HepG2 (cell line): ENCODE measurements around the gene HEPN1. TPM values are rescaled to one million over a fixed set of nuclear protein-coding genes. Genes with fewer than 3 reads are reported as not detected.

Source experiments
- ATAC-seq: fragments of 200-7000 bp; cut with Tn5 transposase; 3 replicates; pipeline ENCODE4 v1.9.1; 2020; ENCODE audit warnings: mild to moderate bottlenecking, moderate library complexity
- BruUV-seq: library from RNA; stranded (reverse); fragments of 400-500 nt; replicated peaks from 2 replicates; lab custom pipeline; 2021; lab: Mats Ljungman, UMichigan
- CTCF ChIA-PET: fragments of 300-600 bp; formaldehyde crosslinking; extraction: SDS; loops from one replicate; lab custom pipeline; 2021; ENCODE audit warnings: low total read pairs, inconsistent platforms, low intra/inter-chr PET ratio; lab: Yijun Ruan, JAX
- POLR2A ChIA-PET: fragments of 350-600 bp; sonication (Branson Sonifier 250); formaldehyde crosslinking; loops from one replicate; lab custom pipeline; 2020; ENCODE audit warnings: antibody characterized with exemption, inconsistent platforms; lab: Yijun Ruan, JAX
- DNase-seq: peaks from one replicate; pipeline ENCODE4 v3.0.0-alpha.2; 2015; ENCODE audit warnings: low spot score
- FAIRE-seq: peaks from 3 replicates; lab custom pipeline; 2011; peaks lifted over from hg19 to GRCh38; lab: Jason Lieb, UNC
- H2AFZ ChIP-seq: one replicate; pipeline ENCODE4 v1.6.1; 2011; ENCODE audit warnings: low read length, inconsistent platforms
- H3K27ac ChIP-seq: fragments of 300-600 bp; 3 replicates; pipeline ENCODE4 v1.8.0; 2011; ENCODE audit warnings: mixed run types, mild to moderate bottlenecking, mixed read lengths, low read length, inconsistent platforms; ENCODE audit not compliant: insufficient read depth; ENCODE audit errors: extremely low read length
- H3K27me3 ChIP-seq, 2 experiments: fragments of 200-600 bp in 1 of 2; 2 replicates in 1 of 2; 3 replicates in 1 of 2; pipeline versions ENCODE4 v1.6.0 to v1.8.0; 2011; ENCODE audit warnings: low read length in 2 of 2, mild to moderate bottlenecking in 2 of 2, moderate library complexity in 2 of 2, inconsistent platforms in 1 of 2; ENCODE audit not compliant: insufficient read depth in 2 of 2, control insufficient read depth in 1 of 2
- H3K36me3 ChIP-seq, 2 experiments: fragments of 200-600 bp in 1 of 2; replicated peaks in 1 of 2; 2 replicates in 1 of 2; 3 replicates in 1 of 2; pipeline versions ENCODE4 v1.5.1 to v1.8.0; 2011; ENCODE audit warnings: low read length in 2 of 2, inconsistent platforms in 1 of 2; ENCODE audit not compliant: insufficient read depth in 2 of 2, control insufficient read depth in 1 of 2
- H3K4me1 ChIP-seq: 2 replicates; pipeline ENCODE4 v1.5.1; 2012; ENCODE audit warnings: low read length, inconsistent platforms; ENCODE audit not compliant: insufficient read depth
- H3K4me2 ChIP-seq: 2 replicates; pipeline ENCODE4 v1.6.0; 2011; ENCODE audit warnings: low read depth, low read length, inconsistent platforms
- H3K4me3 ChIP-seq, 3 experiments: fragments of 200-600 bp in 1 of 3; sonication (generic), shearing (Covaris generic) in 1 of 3; replicated peaks in 1 of 3; 2 replicates each; pipeline ENCODE4 v1.5.1; 2011 to 2016; ENCODE audit warnings: low read length in 3 of 3, inconsistent platforms in 2 of 3, low read depth in 2 of 3, mild to moderate bottlenecking in 2 of 3, control low read depth in 1 of 3, mixed read lengths in 1 of 3; ENCODE audit not compliant: insufficient read depth in 1 of 3
- H3K79me2 ChIP-seq: one replicate; pipeline ENCODE4 v1.6.1; 2011; ENCODE audit warnings: low read length, inconsistent platforms; ENCODE audit not compliant: insufficient read depth
- H3K9ac ChIP-seq: 2 replicates; pipeline ENCODE4 v1.6.0; 2011; ENCODE audit warnings: mild to moderate bottlenecking, low read depth, low read length, inconsistent platforms; ENCODE audit not compliant: insufficient read depth
- H3K9me3 ChIP-seq: 2 replicates; pipeline ENCODE4 v1.5.1; 2012; ENCODE audit warnings: mild to moderate bottlenecking, low read length
- H4K20me1 ChIP-seq: 2 replicates; pipeline ENCODE4 v1.6.0; 2011; ENCODE audit warnings: inconsistent platforms, mild to moderate bottlenecking, low read length, moderate library complexity; ENCODE audit not compliant: insufficient read depth
- ATF7 ChIP-seq, 2 experiments: fragments of 450-650 bp in 1 of 2; sonication (generic) in 1 of 2; formaldehyde crosslinking in 1 of 2; IDR thresholded peaks; 2 replicates each; pipeline versions ENCODE4 v1.4.0 to v1.6.1; 2016 to 2020; ENCODE audit warnings: antibody characterized with exemption in 1 of 2, mild to moderate bottlenecking in 1 of 2, missing genetic modification reagents in 1 of 2
- DPF2 ChIP-seq: sonication (generic); formaldehyde crosslinking; IDR thresholded peaks from 2 replicates; pipeline ENCODE4 v1.4.0; 2020; ENCODE audit warnings: mild to moderate bottlenecking, low read depth, missing genetic modification reagents, borderline replicate concordance
- JDP2 ChIP-seq: sonication (generic); formaldehyde crosslinking; IDR thresholded peaks from 2 replicates; pipeline ENCODE4 v1.8.1; 2022; ENCODE audit warnings: missing genetic modification reagents, borderline replicate concordance
- KLF15 ChIP-seq: sonication (generic); formaldehyde crosslinking; IDR thresholded peaks from 2 replicates; pipeline ENCODE4 v1.8.1; 2023; ENCODE audit warnings: borderline replicate concordance, mild to moderate bottlenecking, inconsistent platforms, missing genetic modification reagents, mixed read lengths
- SKI ChIP-seq: fragments of 450-650 bp; IDR thresholded peaks from one replicate; pipeline ENCODE4 v1.6.1; 2018; ENCODE audit warnings: mild to moderate bottlenecking; ENCODE audit not compliant: partially characterized antibody
- SP140L ChIP-seq: sonication (generic); formaldehyde crosslinking; IDR thresholded peaks from 2 replicates; pipeline ENCODE4 v1.4.0; 2020; ENCODE audit warnings: missing genetic modification reagents, borderline replicate concordance
- TAF1 ChIP-seq: sonication (generic); formaldehyde crosslinking; IDR thresholded peaks from 2 replicates; pipeline ENCODE4 v1.4.0; 2020; ENCODE audit warnings: missing genetic modification reagents
- THAP11 ChIP-seq: IDR thresholded peaks from 2 replicates; pipeline ENCODE4 v1.6.1; 2016; ENCODE audit warnings: missing biosample characterization, missing genetic modification reagents
- ZNF20 ChIP-seq: sonication (generic); formaldehyde crosslinking; IDR thresholded peaks from 2 replicates; pipeline ENCODE4 v1.4.0; 2020; ENCODE audit warnings: mild to moderate bottlenecking, moderate library complexity, missing genetic modification reagents
- ZNF230 ChIP-seq: sonication (generic); formaldehyde crosslinking; IDR thresholded peaks from 2 replicates; pipeline ENCODE4 v1.4.0; 2020; ENCODE audit warnings: mild to moderate bottlenecking, missing genetic modification reagents
- ZNF569 ChIP-seq: sonication (generic); formaldehyde crosslinking; IDR thresholded peaks from 2 replicates; pipeline ENCODE4 v1.5.0; 2020; ENCODE audit warnings: mild to moderate bottlenecking, missing genetic modification reagents, moderate library complexity, borderline replicate concordance
- WGBS: methylation state at CpG from one replicate; pipeline ENCODE4 v1.1.6; 2017; ENCODE audit warnings: low lambda C conversion rate; 5-methylcytosine and 5-hydroxymethylcytosine counted together
- in situ Hi-C: cut with HindIII; loops from 2 replicates; pipeline ENCODE4 v1.10.0; 2017; ENCODE audit warnings: low pct_unique_long_range_greater_than_20kb; ENCODE audit not compliant: extremely low pct_ligation_motif_present
- intact Hi-C: fragments of 100-400 bp; cut with micrococcal nuclease; formaldehyde crosslinking; loops from one replicate; pipeline ENCODE4 v1.10.0; 2022; ENCODE audit not compliant: unreplicated experiment
- polyA plus RNA-seq, 8 experiments: library from polyadenylated mRNA; depleted of rRNA in 3 of 8; stranded (reverse) in 7 of 8; unstranded in 1 of 8; fragments of >200 nt; fragmentation: Illumina TruSeq in 4 of 8; extraction: Trizol in 4 of 8; gene quantifications; 2 replicates each; pipeline versions ENCODE4 v1.2.1 to v1.2.3, GENCODE V29; 2011 to 2016; ENCODE audit warnings: low read depth in 4 of 8, missing spikeins in 1 of 8, mixed read lengths in 1 of 8; ENCODE audit not compliant: insufficient read depth in 1 of 8
- total RNA-seq, 5 experiments: library from RNA; depleted of rRNA; stranded (reverse); fragments of >200 nt; fragmentation: Illumina TruSeq; extraction: Trizol; gene quantifications; 2 replicates each; pipeline ENCODE4 v1.2.3, GENCODE V29; 2016; ENCODE audit warnings: low read depth in 1 of 5
- TF ChIP-seq, protein P1 (sequence below): sonication (generic); formaldehyde crosslinking; IDR thresholded peaks from 2 replicates; pipeline ENCODE4 v1.4.0; 2020; ENCODE audit warnings: missing genetic modification reagents
- TF ChIP-seq, protein P2 (sequence below): IDR thresholded peaks from 2 replicates; pipeline ENCODE4 v1.6.1; 2016; ENCODE audit warnings: control low read depth
- TF ChIP-seq, protein P3 (sequence below): sonication (generic); formaldehyde crosslinking; IDR thresholded peaks from 2 replicates; pipeline ENCODE4 v1.5.0; 2020; ENCODE audit warnings: mild to moderate bottlenecking, missing genetic modification reagents

The HEPN1 gene
- total and polyA plus RNA-seq, 2 of the 13 experiments (the other 11 are each of a cell fraction or from before 2014, with no cell fraction given): not detected

DNA sequence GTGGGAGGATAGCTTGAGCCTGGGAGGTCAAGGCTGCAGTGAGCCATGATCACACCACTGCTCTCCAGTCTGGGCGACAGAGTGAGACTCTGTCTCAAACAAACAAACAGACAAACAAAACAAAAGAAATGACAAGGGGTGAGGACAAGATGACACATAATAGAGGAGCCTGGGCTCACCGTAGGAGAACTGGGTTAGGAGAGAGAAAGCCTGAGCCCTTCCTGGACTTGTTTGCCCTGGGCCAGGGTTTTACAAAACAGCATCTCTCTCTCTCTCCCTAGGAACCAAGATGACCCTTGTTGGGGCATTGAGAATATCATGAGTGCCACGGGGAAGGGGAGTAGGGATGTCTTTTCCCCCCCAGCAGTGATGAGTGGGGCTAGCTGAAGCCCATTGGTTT lies 38.1 kb upstream of the HEPN1 start:
- no peak overlapping the region for H3K4me2 ChIP-seq
- H2AFZ ChIP-seq: no peak overlapping the region
- H3K9me3 ChIP-seq: no peaks in the 10 kb centered on the region
- H3K27me3 ChIP-seq: peaks cover 0 to 32% of the 10 kb centered on the region in 2 experiments; a peak in 4 of 5 replicates
- no peak overlapping the region for H3K9ac ChIP-seq
- H3K79me2 ChIP-seq: no peaks in the 10 kb centered on the region
- in situ Hi-C loops: no loop called here
- TF ChIP-seq, protein P1, sequence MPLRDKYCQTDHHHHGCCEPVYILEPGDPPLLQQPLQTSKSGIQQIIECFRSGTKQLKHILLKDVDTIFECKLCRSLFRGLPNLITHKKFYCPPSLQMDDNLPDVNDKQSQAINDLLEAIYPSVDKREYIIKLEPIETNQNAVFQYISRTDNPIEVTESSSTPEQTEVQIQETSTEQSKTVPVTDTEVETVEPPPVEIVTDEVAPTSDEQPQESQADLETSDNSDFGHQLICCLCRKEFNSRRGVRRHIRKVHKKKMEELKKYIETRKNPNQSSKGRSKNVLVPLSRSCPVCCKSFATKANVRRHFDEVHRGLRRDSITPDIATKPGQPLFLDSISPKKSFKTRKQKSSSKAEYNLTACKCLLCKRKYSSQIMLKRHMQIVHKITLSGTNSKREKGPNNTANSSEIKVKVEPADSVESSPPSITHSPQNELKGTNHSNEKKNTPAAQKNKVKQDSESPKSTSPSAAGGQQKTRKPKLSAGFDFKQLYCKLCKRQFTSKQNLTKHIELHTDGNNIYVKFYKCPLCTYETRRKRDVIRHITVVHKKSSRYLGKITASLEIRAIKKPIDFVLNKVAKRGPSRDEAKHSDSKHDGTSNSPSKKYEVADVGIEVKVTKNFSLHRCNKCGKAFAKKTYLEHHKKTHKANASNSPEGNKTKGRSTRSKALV (CRISPR knock-in tag): no peak
- TF ChIP-seq ZNF230 (no peak), KLF15 (CRISPR knock-in tag) (no peak), SP140L (CRISPR knock-in tag) (no peak), THAP11 (CRISPR knock-in tag) (no peak), DPF2 (CRISPR knock-in tag) (no peak), SKI (no peak), TAF1 (no peak), ATF7 (IDR thresholded peaks at IDR 0.05) (no peak), ATF7 (CRISPR knock-in tag; IDR thresholded peaks at IDR 0.05) (no peak), ZNF569 (CRISPR knock-in tag) (no peak), ZNF20 (CRISPR knock-in tag) (no peak), JDP2 (no peak)
- TF ChIP-seq, protein P2, sequence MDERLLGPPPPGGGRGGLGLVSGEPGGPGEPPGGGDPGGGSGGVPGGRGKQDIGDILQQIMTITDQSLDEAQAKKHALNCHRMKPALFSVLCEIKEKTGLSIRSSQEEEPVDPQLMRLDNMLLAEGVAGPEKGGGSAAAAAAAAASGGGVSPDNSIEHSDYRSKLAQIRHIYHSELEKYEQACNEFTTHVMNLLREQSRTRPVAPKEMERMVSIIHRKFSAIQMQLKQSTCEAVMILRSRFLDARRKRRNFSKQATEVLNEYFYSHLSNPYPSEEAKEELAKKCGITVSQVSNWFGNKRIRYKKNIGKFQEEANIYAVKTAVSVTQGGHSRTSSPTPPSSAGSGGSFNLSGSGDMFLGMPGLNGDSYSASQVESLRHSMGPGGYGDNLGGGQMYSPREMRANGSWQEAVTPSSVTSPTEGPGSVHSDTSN (CRISPR knock-in tag): no peak
- TF ChIP-seq, protein P3, sequence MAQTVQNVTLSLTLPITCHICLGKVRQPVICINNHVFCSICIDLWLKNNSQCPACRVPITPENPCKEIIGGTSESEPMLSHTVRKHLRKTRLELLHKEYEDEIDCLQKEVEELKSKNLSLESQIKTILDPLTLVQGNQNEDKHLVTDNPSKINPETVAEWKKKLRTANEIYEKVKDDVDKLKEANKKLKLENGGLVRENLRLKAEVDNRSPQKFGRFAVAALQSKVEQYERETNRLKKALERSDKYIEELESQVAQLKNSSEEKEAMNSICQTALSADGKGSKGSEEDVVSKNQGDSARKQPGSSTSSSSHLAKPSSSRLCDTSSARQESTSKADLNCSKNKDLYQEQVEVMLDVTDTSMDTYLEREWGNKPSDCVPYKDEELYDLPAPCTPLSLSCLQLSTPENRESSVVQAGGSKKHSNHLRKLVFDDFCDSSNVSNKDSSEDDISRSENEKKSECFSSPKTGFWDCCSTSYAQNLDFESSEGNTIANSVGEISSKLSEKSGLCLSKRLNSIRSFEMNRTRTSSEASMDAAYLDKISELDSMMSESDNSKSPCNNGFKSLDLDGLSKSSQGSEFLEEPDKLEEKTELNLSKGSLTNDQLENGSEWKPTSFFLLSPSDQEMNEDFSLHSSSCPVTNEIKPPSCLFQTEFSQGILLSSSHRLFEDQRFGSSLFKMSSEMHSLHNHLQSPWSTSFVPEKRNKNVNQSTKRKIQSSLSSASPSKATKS (CRISPR knock-in tag): no peak
- TF ChIP-seq, all 625 proteins: peak for 0
- Histone ChIP-seq H3K27ac (no peak overlapping the region), H3K36me3 (no peaks in the 10 kb centered on the region), H4K20me1 (no peaks in the 10 kb centered on the region), H3K4me1 (peaks cover 83% of the 10 kb centered on the region), H3K4me3 (no peak overlapping the region)
- BruUV-seq: no TSS peak
- ChIA-PET CTCF (no interaction called here), POLR2A (no interaction called here)
- ATAC-seq (no peak), DNase-seq (no peak), FAIRE-seq (no peak)
- intact Hi-C loops: no loop called here
- 9% methylated on average over 3 of the region's 3 CpGs for WGBS
